Activated CD8-positive, alpha-beta memory T cell treated with anti-CD3 and anti-CD28 coated beads, Interleukin-2, amount 50 U/mL, for 1 hour (primary cell): ENCODE data around the gene SNX14.

Experiments used
- DNase-seq: peaks from one replicate; pipeline ENCODE4 v3.0.0-alpha.2; 2020; ENCODE audit errors: extremely low read depth

Gene SNX14

DNA sequence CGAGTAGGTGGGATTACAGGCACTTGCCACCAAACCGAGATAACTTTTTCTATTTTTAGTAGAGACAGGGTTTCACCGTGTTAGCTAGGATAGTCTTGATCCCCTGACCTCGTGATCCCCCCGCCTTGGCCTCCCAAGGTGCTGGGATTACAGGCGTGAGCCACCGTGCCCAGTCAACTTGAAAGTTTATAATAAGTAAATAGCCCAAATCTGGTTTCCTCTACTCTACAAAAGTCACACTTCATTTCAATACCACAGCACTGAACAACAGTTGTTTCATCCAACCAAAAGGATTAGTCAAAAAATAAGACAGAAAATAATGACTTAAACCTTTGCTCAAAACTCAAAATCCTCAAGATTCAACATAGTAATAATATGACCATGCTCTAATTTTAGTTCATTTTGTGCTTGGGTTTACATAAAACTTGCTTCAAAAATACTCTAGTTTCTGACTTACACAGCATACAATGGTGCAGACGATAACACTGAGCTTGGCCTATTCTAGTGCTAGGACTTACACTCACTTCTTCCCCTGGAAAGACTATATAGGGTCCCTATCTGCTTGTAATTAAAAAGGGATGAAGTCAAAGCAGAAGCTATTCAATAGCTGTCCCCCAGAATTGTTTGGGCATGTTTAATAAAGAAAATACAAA is 87.1 kb downstream of the SNX14 start:
- DNase-seq: no peak

DNA sequence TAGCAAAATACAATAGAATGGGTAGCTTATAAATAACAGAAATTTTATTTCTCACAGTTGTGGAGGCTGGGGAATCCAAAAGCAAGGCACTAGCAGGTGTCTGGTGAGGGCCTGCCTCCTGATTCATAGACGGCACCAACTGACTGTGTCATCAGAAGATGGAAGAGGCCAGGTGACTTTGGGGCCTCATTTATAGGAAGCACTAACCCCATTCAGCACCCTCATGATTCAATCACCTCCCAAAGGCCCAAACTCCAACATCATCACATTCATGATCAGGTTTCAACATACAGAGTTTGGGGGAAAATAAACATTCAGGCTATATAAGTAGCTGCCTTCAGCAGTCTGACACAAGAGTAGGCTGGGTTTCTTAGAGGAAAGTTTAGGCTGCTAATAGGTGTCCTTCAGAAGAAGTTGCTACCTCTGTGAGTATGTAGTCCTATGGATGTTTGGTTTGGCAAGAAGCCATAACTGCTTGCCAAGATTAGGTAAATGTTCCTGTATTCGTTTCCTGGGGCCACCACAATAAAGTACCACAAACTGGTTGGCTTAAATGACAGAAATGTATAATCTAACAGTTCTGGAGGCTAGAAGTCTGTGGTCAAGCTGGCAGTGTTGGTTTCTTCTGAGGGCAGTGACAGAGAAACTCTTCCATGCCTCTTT is 94.9 kb downstream of the SNX14 start:
- DNase-seq: no peak

DNA sequence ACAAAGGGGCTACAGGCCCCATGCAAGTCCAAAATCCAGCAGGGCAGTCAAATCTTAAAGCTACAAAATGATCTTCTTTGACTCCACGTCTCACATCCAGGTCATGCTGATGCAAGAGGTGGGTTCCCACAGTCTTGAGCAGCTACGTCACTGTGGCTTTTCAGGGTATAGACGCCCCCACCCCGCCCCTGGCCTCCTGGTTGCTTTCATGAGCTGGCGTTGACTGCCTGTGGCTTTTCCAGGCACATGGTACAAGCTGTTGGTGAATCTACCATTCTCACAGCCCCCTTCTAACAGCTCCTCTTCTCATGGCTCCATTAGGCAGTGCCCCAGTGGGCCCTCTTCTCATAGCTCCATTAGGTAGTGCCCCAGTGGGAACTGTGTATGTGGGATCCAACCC is 96.8 kb downstream of the SNX14 start:
- DNase-seq: no peak

DNA sequence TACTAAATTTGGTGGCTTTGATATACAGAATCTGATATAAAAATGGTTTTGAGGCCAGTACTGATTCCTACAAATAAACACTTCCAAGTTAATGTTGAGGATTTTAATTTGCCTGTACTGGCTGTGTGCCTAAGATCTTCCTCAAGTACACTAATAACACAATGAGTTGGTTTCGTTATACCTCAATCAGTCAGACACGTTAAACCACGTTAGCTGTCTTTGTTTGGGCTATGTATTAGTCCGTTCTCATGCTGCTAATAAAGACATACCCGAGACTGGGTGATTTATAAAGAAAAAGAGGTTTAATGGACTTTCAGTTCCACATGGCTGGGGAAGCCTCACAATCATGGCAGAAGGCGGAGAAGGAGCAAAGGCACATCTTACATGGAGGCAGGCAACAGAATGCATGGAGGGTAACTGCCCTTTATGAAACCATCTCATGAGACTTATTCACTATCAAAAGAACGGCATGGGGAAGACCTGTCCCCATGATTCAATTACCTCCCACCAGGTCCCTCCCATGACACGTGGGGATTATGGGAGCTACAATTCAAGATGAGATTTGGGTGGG is 97.6 kb downstream of the SNX14 start:
- DNase-seq: no peak

DNA sequence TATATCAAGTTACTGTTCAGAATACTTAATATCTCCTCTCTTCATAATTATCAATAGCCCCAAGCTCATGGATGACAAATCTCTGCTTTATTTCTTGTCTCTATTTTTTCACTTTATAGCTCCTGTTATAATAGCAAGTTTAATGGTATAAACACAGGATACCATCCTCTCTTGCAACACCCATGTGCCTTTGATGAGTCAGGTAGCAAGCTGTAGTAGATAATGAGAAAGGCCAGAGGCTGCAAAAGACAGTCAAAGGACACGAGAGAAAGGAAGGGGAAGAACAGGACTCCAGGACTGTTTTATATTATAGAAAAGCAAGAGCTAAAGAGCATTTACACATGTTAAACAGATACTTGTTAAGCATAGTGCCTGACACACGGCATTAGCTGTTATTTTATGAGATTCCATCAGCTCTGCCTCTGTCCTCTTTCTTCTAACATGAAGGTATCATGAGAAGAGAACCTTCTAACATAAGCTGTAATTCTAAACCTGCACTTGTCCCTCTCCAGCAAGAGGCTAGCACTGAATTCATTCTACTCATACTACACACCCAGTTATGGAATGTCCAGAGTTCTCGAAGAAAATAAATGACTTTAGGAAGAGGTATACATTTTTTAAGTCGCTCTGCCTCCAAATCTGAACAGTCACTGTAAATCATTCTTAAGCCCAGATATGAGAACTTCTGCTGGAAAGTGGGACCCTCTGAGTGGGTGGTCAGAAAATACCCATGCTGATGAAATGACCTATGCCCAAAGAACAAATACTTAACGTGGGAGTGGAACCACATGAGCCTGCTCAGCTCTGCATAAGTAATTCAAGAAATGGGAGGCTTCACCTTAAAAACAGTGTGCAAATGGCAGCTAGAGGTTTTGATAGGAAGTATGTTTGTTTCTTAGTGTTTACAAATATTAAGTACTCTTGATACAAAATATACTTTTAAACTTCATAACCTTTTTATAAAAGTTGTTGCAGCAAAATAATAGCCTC is 98.8 kb downstream of the SNX14 start:
- DNase-seq: no peak

DNA sequence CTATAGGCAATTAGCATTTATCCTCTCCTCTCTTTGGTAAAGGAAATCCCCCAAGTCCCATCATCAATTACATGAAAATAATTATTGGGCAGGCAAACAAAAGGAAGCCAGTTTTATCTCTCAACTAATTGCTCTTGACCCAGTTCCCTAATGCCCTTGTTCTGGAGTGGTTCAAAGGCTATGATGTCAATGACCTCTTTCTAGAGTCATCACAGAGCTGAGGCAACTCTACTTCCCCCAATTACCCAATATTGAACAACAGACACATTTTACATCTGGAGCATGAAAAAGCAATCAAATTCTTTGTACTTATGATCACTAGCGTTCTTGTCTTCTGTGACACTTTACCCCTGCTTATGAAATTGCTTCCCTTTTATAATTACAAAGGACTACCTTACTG is 100.3 kb downstream of the SNX14 start:
- DNase-seq: no peak

DNA sequence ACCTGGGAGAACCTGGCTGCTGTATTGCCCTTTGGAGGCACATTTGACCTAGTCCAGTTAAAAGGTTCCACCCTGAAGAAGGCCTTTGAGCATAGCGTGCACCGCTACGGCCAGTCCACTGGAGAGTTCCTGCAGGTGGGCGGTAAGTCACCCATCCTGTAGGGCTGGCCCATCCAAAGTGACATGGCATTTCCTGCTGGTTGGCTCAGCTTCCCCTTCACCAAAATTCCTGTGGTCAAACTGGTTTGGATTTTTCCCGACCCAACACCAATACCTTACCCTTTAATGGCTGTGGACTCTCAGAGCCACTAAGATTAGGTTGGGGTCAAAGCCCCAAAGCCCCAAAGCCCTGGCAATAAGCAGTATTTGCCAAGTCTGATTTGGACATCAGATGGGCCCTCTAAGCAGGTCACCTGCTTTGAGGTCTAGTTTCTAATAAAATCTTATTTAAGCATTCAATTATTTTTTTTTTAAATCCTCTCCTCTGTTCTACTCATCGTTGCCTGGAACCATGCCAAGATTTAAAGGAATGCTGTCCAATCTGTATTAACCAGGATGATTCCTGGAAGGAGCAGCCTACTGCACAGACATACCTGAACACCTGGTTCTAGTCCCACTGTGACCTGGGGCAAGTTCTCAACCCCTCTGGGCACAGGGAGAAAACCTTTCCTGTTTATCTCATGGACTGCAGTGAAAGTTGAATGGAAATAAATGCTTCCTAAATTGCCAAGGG is 103.0 kb downstream of the SNX14 start:
- no peak for DNase-seq

DNA sequence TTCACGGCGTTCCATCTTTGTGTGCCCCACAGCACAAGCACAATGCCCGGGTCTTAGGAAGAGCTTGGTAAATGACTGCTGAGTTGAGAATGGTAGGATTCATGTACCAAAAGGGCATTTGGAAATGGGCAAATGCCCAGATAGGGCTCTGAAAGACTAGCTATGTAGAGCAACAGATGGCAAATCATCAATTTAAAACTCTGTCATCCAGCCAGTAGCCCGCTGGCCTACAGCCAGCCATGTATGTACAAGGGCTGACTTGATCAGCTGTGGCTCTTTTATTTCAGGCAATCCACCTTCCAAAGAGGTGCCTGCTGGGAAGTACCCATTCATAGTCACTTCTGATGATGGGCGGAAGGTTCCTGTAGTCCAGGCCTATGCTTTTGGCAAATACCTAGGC is 108.7 kb downstream of the SNX14 start:
- DNase-seq: no peak

DNA sequence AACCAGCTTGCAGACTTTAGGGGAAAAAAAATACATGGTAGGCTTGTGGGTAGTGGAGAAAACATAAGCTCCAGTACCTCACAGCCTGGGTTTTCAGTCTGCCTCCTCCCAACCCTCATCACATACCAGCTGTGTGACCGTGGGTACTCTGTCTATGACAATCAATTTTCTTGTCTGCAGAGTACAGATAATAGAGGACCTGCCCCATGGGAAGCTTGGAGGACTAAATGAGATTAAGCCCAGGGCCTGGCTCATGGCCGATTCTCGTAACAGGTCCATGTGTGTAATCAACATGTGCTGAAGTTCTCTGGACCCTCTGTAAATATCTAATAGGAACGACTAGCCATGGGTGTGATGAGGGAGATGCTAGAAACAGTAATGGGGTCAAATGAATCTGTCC is 109.8 kb downstream of the SNX14 start:
- DNase-seq: no peak

DNA sequence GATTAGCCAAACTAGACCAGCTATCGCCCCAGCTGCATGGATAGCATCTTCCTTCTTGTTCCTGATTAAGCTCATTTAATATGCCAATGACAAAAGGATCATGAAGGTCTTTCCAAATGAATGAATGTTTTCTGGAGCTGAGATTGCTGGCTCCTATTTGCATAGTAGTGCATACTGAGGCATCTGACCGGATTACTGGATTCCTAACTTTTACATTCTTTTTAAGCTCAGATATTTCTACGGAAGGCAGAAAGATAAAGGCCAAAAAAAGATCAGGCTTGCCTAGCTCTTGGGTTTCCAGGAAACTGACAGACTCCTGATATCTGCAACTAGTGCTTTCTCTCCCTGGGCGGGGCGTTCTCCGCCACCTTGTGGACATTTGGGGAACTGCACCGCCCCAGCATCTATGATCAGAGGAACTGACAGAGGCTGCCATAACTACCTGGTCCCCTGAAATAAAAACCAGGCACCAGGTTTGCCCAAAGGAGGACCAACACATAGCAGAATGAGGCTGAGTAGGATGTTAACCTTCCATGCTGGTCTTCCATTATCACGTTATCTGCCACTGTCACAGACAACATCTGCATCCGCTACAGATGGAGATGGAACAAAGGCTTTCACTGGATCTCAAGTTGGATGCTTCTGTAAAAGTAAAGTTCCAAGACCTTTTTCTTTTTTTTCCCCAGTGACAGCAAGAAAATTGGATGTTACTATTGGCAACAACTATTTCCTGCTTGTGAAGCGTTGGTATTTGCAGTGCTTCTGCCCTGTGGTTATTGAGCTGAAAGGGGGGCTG is 110.6 kb downstream of the SNX14 start:
- DNase-seq: peak; percentile 47

DNA sequence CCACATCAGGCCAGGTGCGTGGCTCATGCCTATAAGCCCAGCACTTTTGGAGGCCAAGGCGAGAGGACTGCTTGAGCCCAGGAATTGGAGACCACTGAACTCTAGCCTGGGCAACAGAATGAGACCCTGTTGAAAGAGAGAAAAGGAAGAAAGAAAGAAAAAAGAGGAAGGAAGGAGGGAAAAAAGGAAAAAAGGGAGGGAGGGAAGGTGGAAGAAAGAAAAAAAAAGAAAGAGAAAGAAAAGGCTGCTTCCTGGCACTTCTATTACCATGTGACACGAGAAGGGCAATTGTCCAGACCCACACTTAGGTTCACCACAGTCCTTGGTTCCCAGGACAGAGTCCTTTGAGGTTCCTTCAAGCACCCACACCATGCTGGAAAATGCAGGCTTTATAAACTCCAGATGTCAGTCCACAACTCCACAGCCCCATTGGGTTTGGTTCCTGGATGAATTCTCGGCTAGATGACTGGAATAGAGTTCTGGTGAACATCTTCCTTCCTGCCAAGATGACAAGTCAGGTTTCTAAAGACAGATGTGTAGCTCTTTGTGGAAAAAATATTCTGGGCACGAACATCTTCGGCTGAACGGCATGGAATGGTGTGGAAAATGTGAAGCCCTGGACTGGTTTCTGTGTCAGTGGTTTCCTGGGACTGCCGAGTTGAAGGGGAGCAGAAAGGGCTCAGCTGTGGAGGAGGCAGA is 111.3 kb downstream of the SNX14 start:
- no peak for DNase-seq

DNA sequence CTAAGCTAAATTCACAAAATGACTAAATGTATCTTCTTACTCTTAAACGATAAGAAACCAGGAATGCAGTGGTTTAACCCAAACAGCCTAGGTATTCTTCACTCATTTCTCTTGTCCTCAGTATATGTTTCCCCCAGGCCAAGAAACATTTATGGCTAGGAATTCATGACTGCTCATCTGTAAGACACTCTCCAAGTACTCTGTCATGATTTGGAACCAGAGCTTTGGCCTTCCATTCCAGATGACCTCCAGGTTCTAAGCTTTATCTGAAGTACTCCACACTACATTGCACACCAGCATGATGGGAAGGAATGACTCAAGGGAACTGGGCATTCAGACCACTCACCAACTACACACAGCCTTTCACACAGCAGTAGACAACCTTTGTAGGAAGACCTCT is 114.5 kb downstream of the SNX14 start:
- DNase-seq: no peak

DNA sequence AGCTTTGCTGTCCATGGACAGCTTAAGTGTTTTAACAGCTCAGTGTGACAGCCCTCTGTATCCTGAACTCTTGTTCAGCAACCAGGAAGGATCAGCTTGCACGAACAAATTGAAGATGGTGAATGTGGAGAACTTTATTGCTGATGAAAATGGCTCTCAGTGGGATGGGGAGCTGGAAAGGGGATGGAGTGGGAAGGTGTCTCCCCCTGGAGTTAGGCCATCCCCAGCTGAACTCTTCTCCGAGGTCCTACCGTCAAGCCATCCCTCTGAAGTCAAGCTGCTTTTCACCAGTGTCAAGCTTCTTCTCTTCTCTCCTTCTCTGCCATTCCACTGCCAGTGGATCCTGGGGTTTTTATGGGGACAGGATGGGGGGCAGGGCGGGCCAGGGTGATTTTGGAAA is 117.1 kb downstream of the SNX14 start:
- no peak for DNase-seq

DNA sequence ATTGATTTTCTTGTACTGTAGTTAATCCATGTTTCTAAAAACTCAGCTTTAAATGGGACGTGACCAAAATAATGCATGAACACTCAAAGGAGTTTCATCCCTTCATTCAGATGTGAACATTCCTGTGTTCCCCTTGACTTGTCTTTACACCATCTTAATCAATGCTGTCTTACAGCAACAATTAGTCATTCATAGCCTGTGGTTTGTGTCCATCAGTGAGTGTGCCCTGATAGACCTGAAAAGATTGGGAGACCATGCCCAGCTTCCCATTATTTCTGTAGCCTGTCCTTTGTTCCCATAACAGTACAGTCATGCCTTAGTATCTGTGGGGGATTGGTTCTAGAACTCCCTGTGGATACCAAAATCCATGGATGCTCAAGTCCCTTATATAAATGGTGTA is 119.9 kb downstream of the SNX14 start:
- no peak for DNase-seq

DNA sequence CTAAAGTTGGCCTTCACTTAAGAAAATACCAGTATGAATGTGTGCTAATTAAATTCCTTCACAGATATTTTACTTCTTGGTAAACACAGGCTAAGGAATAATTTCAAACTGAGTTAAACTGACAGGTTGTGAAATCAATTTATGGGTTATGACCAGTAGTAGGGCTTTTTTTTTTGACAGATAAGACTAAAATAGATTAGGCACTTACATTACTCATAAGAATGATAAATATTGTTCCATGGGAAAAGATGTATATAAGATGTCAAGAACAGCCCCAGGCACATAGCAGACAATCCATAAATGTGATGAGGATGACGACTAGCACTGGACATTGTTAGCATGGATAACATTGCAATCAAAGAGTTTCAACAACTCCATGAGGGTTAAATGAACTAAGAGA is 120.9 kb downstream of the SNX14 start:
- no peak for DNase-seq

DNA sequence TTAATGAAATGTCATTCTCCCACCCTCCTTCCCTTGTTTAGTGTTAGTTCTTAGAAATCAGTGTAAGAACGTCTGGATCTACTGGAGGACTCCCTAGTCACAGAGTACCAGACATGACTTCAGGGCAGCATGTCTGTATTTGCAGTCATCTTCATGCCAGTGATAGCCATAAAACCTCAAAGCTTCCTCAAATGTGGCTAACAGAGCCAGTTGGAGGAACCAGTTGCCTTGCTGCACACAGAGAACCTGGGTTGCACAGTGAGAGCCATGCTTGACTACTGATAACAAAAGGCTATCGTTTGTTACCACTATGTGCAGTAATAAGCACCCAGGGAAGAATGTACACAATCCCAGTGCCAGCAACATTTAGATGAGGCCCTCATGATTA is 123.6 kb downstream of the SNX14 start:
- no peak for DNase-seq

DNA sequence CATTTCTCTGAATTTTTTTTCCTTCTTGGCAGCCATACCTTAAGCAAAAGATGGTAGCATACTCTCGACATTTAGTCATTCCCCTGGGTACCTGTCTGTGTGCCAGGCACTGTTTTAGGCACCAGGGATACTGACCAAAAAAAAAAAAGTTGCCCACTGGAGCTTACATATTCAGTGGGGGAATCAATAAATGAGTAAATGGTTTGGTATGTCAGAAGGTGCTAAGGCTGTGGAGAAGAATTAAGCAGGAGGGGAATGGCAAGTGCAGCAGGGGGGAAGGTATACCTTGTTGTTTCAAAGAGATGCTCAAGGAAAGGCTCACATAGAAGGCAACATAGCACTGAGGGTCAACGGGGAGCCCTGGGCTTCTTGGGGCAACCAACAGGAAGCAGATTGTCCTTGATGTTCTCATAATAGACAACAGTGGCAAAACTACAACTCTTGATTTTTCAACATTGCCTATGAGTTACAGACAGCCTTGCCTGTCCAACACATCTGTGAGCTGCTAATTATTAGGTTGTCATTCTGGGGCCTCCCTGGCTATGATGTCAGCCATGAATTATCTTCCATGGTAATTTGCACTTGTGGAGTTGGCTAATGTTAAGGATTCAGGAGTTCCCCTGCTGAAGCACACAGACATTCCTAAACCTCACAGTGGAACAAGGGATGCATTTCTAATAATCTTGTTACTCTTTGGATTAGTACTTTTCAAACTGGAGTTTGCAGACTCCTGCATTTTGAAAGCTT is 124.2 kb downstream of the SNX14 start:
- DNase-seq: no peak

DNA sequence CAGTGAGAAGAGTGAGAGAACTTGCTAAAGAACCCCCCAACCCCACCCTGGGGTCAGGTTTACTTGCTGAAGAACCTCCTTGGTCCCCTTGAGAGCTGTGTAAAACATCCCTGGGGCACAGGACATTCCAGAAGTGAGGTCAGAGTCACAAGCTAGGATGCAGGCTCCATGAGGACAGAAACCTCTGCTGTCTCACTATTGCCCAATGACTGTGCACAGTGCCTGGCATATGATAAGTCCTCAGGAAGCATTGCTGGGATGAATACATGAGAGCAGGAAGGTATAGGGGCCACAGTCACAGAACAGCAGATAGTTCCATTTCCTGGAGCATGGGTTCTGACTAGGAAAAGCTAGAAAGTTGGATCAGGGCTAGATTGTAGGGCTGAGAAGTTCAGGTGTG is 125.3 kb downstream of the SNX14 start:
- DNase-seq: no peak

DNA sequence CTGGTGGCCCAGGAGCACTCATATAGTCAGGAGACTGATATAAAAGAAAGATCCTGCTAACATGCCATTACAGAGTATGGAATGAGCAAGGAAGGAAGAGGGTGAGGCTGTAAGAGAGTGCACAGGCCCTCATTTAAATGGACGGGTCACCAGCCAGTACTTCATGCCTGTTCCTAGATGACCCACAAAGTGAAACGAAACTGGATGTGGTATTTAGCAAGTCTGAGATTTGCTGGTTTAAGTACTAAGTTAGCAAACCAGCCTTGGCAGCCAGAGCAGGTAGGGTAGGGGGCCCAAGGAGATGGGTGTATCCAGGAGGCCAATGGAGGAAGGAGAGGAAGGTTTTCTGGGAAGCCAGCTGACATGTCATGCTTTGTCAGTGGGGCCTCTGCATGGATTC is 127.9 kb downstream of the SNX14 start:
- DNase-seq: no peak
